Measurements from ENCODE around the gene DEDD. TPM values are rescaled to one million over a fixed set of nuclear protein-coding genes. Genes with fewer than 3 reads are reported as not detected.

DEDD gene
- total and polyA plus RNA-seq, 10 of the 15 experiments (the other 5 are each of a cell fraction or from before 2014, with no cell fraction given), result 13.6 to 33.9 (median 30.3) TPM

DNA sequence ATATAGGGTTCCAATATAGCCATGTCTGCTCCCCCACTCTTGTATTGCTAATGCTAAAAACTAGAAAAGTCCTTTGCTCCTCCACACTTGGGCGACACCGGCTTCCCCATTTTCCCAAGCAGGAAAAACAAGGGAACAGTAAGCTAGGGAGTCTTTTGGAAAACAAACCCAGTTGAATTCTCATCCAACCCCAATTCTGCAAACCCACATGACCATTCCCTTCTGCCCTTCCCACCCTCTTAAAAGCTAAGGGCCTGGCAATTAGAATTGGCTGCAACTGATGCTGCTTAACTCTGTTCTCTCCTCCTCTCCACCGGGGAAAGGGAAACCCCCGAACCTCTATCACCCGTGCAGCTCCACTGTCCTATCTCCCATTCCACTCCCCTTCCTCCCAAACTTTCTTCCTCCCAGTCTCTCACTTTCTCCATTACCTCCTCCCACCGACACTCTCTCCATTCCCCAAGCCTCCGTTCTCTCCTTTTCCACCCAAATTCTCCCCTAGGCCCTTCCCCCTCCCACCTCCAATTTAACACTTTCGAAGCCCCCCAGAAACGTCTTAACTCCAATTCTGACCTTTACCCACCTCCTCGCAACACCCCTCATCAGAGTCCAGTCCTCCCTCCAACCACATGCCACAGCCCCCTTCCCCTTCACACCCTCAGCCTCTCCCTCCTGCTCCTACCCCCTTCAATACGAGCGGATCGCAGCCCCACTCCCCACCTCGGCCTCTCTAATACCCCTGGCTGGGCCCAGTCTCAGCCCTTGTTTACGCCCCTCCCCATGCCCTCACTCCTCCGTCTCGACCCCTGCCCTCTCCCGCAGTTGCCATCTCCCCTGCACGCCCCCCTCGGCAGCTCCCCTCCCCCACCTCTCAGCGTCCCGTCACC lies 701 bp downstream of the DEDD start (continued):
- TF ChIP-seq NFYA (IDR thresholded peaks at IDR 0.05; ENCODE audit: borderline replicate concordance, low read depth, low read length), result no peak
- no peak for TF ChIP-seq GATAD2B (conservative IDR thresholded peaks at IDR 0.05; ENCODE audit: low read depth)
- TF ChIP-seq GABPA (IDR thresholded peaks at IDR 0.05; ENCODE audit: low read depth), result no peak
- TF ChIP-seq BRCA1 (IDR thresholded peaks at IDR 0.05; ENCODE audit: low read depth, low read length), result no peak
- TF ChIP-seq RAD51 (IDR thresholded peaks at IDR 0.05), result no peak
- TF ChIP-seq SMARCA5 (IDR thresholded peaks at IDR 0.05), result no peak
- TF ChIP-seq FOS (IDR thresholded peaks at IDR 0.05; ENCODE audit: borderline replicate concordance, extremely low read depth, insufficient read length), result no peak
- TF ChIP-seq IKZF2 (IDR thresholded peaks at IDR 0.05), result peak; percentile 53 to 61; a peak in 3 of 4 replicates
- TF ChIP-seq YY1 (IDR thresholded peaks at IDR 0.05; ENCODE audit: low read depth, low read length), result no peak
- TF ChIP-seq NFXL1 (IDR thresholded peaks at IDR 0.05; ENCODE audit: borderline replicate concordance), result no peak
- no peak for TF ChIP-seq ZZZ3 (IDR thresholded peaks at IDR 0.05; ENCODE audit: control insufficient read depth, insufficient read length, low read depth)
- TF ChIP-seq, protein P1, sequence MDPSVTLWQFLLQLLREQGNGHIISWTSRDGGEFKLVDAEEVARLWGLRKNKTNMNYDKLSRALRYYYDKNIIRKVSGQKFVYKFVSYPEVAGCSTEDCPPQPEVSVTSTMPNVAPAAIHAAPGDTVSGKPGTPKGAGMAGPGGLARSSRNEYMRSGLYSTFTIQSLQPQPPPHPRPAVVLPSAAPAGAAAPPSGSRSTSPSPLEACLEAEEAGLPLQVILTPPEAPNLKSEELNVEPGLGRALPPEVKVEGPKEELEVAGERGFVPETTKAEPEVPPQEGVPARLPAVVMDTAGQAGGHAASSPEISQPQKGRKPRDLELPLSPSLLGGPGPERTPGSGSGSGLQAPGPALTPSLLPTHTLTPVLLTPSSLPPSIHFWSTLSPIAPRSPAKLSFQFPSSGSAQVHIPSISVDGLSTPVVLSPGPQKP (IDR thresholded peaks at IDR 0.05; ENCODE audit: low read depth, low read length), result no peak
- TF ChIP-seq, protein P2, sequence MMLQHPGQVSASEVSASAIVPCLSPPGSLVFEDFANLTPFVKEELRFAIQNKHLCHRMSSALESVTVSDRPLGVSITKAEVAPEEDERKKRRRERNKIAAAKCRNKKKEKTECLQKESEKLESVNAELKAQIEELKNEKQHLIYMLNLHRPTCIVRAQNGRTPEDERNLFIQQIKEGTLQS (IDR thresholded peaks at IDR 0.05; ENCODE audit: borderline replicate concordance, extremely low read depth, low read depth, low read length), result no peak
- 0 out of 2 replicates have a peak, but pooled peaks have one; percentile 64 for TF ChIP-seq WRNIP1 (IDR thresholded peaks at IDR 0.05; ENCODE audit: borderline replicate concordance, low read depth, low read length)
- no peak for TF ChIP-seq CEBPB (IDR thresholded peaks at IDR 0.05; ENCODE audit: borderline replicate concordance in 1 of 2, low read depth in 2 of 2, low read length in 2 of 2)
- TF ChIP-seq ZBED1 (IDR thresholded peaks at IDR 0.05; ENCODE audit: borderline replicate concordance), result no peak
- 0 out of 2 replicates have a peak, but pooled peaks have one; percentile 2 for TF ChIP-seq TCF3 (IDR thresholded peaks at IDR 0.05; ENCODE audit: borderline replicate concordance, insufficient read depth, low read depth, low read length)
- TF ChIP-seq IKZF1 (conservative IDR thresholded peaks at IDR 0.05), result peak; percentile 12
- no peak for TF ChIP-seq STAT1 (conservative IDR thresholded peaks at IDR 0.05)
- TF ChIP-seq TCF7 (IDR thresholded peaks at IDR 0.05; ENCODE audit: borderline replicate concordance), result no peak
- TF ChIP-seq SMAD5 (IDR thresholded peaks at IDR 0.05; ENCODE audit: low read depth), result no peak
- TF ChIP-seq NR2C1 (IDR thresholded peaks at IDR 0.05), result no peak
- no peak for TF ChIP-seq EED (IDR thresholded peaks at IDR 0.05; ENCODE audit: low read depth)
- TF ChIP-seq ZNF24 (IDR thresholded peaks at IDR 0.05), result no peak
- TF ChIP-seq TBL1XR1 (IDR thresholded peaks at IDR 0.05; ENCODE audit: low read depth, low read length), result no peak
- TF ChIP-seq MYC (IDR thresholded peaks at IDR 0.05; ENCODE audit: insufficient read depth, insufficient read length, insufficient replicate concordance, low read length, severe bottlenecking), result no peak
- no peak for TF ChIP-seq LARP7 (IDR thresholded peaks at IDR 0.05)
- TF ChIP-seq, protein P3, sequence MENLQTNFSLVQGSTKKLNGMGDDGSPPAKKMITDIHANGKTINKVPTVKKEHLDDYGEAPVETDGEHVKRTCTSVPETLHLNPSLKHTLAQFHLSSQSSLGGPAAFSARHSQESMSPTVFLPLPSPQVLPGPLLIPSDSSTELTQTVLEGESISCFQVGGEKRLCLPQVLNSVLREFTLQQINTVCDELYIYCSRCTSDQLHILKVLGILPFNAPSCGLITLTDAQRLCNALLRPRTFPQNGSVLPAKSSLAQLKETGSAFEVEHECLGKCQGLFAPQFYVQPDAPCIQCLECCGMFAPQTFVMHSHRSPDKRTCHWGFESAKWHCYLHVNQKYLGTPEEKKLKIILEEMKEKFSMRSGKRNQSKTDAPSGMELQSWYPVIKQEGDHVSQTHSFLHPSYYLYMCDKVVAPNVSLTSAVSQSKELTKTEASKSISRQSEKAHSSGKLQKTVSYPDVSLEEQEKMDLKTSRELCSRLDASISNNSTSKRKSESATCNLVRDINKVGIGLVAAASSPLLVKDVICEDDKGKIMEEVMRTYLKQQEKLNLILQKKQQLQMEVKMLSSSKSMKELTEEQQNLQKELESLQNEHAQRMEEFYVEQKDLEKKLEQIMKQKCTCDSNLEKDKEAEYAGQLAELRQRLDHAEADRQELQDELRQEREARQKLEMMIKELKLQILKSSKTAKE (IDR thresholded peaks at IDR 0.05; ENCODE audit: low read depth, poor library complexity, severe bottlenecking), result no peak
- TF ChIP-seq KAT2A (conservative IDR thresholded peaks at IDR 0.05; ENCODE audit: control insufficient read depth, low read depth, low read length), result no peak
- TF ChIP-seq RFX5 (IDR thresholded peaks at IDR 0.05; ENCODE audit: low read depth, low read length), result no peak

All from GM12878 (cell line).